T47D (cell line): ENCODE data around the gene SRPX.

Experiments used
- DNase-seq, 2 experiments: peaks; one replicate each; pipeline versions ENCODE4 v3.0.0 to v3.0.0-alpha.2; 2011 to 2012; ENCODE audit warnings: low read depth in 1 of 2, low spot score in 1 of 2
- JUND ChIP-seq: IDR thresholded peaks from 2 replicates; pipeline ENCODE4 v1.6.1; 2012; ENCODE audit warnings: low read depth
- in situ Hi-C: cut with HindIII; loops from 2 replicates; pipeline ENCODE4 v1.10.0; 2016; ENCODE audit warnings: low sequenced_read_pairs, low pct_unique_long_range_greater_than_20kb

SRPX gene

GRCh38 chrX:38151441-38151840 lies 69.2 kb downstream of the SRPX start:
- TF ChIP-seq JUND = no peak
- no peak for DNase-seq
- in situ Hi-C loops = no loop called here

GRCh38 chrX:38150993-38151392 lies 69.7 kb downstream of the SRPX start:
- DNase-seq = no peak
- TF ChIP-seq JUND = no peak
- in situ Hi-C loops = no loop called here

- in situ Hi-C loops = no loop called here
- DNase-seq = no peak
- no peak for TF ChIP-seq JUND
Measured at GRCh38 chrX:38149016-38149415, 71.7 kb downstream of the SRPX start.

- DNase-seq = no peak
- no peak for TF ChIP-seq JUND
- in situ Hi-C loops = no loop called here
Measured at GRCh38 chrX:38142610-38143009, 78.1 kb downstream of the SRPX start.

- DNase-seq = no peak
- TF ChIP-seq JUND = no peak
- in situ Hi-C loops = no loop called here
Measured at GRCh38 chrX:38138900-38139299, 81.8 kb downstream of the SRPX start.

GRCh38 chrX:38138157-38138891 lies 82.3 kb downstream of the SRPX start:
- in situ Hi-C loops = no loop called here
- TF ChIP-seq JUND = no peak
- DNase-seq = no peak

- TF ChIP-seq JUND = no peak
- no peak for DNase-seq
- in situ Hi-C loops = no loop called here
Measured at GRCh38 chrX:38129366-38129765, 91.3 kb downstream of the SRPX start.

GRCh38 chrX:38127961-38128360 lies 92.7 kb downstream of the SRPX start:
- DNase-seq = no peak
- in situ Hi-C loops = no loop called here
- no peak for TF ChIP-seq JUND

GRCh38 chrX:38126179-38126578 lies 94.5 kb downstream of the SRPX start:
- in situ Hi-C loops = no loop called here
- DNase-seq = no peak
- TF ChIP-seq JUND = no peak

GRCh38 chrX:38124000-38124399 lies 96.7 kb downstream of the SRPX start:
- in situ Hi-C loops = no loop called here
- no peak for DNase-seq
- no peak for TF ChIP-seq JUND

- in situ Hi-C loops = no loop called here
- peak in 1 of 2 experiments; percentile 7 for DNase-seq
Measured at GRCh38 chrX:38117485-38117884, 103.2 kb downstream of the SRPX start.

GRCh38 chrX:38116706-38117105 lies 104.0 kb downstream of the SRPX start:
- DNase-seq = no peak
- in situ Hi-C loops = no loop called here
- no peak for TF ChIP-seq JUND

More at GRCh38 chrX:38117485-38117884, 103.2 kb downstream of the SRPX start:
- no peak for TF ChIP-seq JUND

GRCh38 chrX:38112566-38112965 lies 108.1 kb downstream of the SRPX start:
- in situ Hi-C loops = no loop called here
- DNase-seq = no peak
- no peak for TF ChIP-seq JUND

GRCh38 chrX:38111196-38111595 lies 109.5 kb downstream of the SRPX start:
- no peak for TF ChIP-seq JUND
- no peak for DNase-seq
- in situ Hi-C loops = no loop called here
